ENCODE measurements around the gene ECI1.

- TF ChIP-seq CTCF (conservative IDR thresholded peaks at IDR 0.05; ENCODE audit: low read length) = no peak
- no peak for TF ChIP-seq EZH2phosphoT487 (IDR thresholded peaks at IDR 0.05; ENCODE audit: borderline replicate concordance)
Measured at GRCh38 chr16:2229632-2230250, 21.6 kb downstream of the ECI1 start.
